NCI-H2107 (cell line): ENCODE data around the gene FGF3.

ENCODE experiments used
- DNase-seq: peaks from one replicate; lab custom pipeline; 2025; lab: John Stamatoyannopoulos, UW

FGF3 gene

DNA sequence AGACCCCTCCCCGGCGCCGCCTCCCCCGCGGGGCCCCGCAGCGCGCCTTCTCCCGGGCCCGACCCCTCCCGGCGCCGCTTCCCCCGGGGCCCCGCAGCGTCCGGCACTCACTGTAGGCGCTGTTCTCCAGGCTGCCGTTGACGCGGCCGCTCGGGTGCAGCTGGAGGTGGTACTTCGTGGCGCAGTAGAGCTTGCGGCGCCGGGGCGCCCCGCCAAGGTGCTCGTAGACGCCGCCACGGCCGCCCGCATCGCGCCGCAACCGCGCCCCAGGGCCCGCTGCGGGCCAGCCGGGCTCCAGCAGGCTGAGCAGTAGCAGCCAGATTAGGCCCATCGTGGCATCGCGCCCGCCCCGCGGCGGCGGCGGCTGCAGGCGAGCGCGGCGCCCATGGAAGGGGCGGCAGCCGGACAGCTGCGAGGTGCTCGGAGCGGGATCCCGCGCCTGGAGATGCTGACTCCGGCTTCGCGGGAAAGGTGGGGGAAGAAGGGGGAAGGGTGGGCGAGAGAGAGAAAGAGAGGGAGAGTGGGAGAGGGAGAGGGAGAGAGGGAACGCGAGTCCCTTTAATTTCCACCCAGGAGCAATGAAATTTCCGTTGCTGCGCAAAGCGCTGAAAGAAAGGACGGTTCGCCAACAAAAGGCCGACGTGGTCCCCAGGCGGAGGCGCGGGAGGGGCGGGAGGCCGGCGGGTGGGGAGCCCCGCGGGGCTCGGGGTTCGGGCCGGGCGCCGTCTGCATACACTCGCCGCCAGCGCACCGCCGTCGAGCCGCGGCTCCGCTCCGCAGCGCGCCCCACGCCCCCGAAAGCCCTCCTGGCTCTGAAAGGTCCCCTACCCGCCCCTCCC lies at the start of gene FGF3:
TSS of gene FGF3 (minus strand) at position 814 of the 839 bp plus-strand sequence. CDS start at position 331, 483 bp downstream.
- DNase-seq: no peak

DNA sequence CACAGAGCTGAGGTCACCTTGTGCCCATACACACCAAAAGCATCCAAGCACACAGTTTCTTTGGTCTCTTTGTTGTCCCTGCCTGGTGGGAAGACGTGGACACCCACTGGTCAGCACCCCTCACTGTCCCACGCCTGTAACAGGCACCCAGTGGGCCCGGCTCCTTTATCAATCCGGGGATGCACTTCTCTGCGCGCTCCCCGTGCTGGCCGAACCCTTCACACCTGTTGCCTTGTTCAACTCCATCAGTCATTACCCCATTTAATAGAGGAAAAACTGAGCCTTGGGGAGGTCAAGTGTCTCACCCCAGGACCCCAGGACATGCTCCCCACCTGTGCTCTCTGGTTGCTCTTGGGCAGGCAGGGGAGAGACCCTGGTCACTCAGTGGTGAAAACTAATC lies 49.7 kb upstream of the FGF3 start:
- no peak for DNase-seq

DNA sequence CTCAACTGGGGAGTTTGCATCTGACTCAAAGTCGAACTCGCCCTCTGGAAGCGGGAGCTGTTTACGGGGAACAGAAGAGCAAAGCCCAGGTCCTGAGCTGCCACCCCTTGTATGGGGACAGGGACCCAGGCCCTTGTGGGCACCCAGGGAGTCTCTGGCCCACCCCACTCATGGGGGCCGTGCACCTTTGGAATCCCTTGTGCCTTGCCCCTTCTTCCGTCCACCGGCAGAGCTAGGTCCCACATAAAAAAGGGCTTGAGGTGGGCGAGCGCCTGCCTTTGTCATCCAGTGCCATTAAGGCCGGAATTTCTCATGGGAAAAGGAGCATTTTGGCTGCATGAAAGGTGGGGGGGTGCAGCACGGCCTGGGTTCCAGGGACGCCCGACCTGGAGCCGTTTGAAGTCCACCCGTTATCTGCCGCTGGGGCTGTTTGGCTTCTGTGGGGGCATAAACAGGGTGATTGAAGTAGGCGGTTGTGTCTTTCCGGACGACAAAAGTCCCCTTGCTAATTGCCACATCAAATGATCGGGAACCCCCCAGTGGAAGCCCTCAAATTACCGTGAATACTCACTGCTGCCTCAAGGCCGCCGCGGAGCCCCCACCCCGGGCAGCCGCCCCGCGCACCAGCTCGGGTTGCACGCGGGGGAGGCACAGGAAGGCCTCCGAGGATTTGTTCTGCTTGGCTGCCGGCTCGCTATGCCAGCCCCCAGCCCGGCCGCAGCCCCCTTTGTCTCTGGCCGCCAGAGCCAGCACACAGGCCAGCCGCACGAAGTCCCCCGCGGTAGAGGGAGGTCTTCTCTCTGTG lies 49.0 kb upstream of the FGF3 start:
- DNase-seq: no peak

DNA sequence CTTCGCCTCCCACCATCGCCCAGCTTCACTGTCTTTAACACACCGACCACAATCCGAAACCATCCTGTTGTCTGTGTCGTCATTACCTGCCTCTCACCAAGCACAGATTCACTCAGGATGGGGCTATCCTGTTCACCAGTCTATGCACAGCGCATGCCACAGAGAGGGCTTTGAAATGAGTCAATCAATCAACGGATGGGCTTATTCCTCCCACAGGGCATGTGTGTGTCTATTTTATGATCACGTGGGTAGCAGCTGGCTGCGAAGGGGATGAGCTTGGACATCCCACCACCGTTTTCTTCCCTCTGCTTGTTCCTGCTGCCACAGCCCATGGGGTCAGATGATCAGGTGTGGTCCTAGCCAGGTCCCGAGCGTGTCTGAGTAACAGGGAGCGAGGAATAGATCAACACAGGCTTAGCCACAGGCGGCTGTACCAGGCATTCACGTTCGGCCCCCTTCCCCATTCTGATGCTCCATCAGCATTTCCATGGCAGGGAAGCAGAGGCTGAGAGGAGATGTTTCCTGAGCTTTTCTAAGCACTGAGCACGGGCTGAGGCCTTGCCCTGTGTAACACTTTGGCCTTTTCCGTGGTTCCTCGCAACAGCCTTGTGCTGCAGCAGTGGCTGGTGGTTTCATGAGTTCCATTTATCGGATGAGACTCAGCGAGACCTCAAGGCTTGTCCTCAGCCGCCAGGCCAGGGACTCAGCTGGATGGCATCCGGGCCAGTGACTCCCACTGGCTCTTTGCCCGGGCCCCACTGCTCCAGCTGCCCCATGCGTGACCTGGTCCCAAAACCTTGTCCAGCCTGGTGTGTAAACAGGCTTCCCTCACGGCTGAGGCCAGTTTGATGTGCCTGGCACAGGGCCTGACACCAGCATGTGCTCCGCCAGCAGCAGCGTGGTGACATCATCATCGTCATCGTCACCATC lies 48.1 kb upstream of the FGF3 start:
- no peak for DNase-seq

DNA sequence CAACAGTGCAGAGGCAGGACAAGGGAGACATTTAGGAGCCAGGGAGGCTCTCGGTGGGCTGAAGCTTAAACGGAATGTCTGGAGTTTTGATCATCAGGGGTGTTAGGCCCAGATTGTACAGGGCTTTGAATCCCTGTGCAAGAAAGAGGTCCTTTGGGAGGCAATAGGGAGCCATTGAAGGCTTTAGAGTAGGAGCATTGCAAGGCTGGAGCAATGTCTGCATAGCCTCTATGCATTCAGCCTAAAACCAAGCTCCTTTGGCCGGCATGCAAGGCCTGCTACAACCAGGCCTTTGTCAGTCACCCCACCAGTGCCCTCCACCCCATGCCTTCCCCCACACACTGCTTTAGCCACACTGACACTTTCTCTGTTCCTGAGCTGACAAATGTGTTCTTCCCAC lies 47.4 kb upstream of the FGF3 start:
- DNase-seq: no peak

DNA sequence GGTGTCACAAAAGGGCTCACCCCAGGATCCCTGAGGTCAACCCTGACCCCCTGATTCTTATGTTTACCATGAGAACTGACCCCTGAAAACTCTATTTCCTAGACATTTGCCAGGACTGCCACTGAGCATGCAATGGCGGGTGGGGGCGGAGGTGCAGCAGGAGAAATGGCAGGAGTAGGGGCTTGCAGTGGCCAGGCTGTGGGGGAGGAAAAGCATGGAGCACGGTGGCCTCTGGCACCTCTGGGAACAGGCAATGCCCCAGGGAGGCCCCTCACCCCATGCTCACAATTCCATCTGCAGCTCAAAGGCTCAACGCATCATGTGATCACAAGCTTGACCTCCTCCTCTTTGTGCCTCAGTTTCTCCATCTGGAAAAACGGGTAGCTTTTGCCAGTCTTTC lies 46.5 kb upstream of the FGF3 start:
- no peak for DNase-seq

DNA sequence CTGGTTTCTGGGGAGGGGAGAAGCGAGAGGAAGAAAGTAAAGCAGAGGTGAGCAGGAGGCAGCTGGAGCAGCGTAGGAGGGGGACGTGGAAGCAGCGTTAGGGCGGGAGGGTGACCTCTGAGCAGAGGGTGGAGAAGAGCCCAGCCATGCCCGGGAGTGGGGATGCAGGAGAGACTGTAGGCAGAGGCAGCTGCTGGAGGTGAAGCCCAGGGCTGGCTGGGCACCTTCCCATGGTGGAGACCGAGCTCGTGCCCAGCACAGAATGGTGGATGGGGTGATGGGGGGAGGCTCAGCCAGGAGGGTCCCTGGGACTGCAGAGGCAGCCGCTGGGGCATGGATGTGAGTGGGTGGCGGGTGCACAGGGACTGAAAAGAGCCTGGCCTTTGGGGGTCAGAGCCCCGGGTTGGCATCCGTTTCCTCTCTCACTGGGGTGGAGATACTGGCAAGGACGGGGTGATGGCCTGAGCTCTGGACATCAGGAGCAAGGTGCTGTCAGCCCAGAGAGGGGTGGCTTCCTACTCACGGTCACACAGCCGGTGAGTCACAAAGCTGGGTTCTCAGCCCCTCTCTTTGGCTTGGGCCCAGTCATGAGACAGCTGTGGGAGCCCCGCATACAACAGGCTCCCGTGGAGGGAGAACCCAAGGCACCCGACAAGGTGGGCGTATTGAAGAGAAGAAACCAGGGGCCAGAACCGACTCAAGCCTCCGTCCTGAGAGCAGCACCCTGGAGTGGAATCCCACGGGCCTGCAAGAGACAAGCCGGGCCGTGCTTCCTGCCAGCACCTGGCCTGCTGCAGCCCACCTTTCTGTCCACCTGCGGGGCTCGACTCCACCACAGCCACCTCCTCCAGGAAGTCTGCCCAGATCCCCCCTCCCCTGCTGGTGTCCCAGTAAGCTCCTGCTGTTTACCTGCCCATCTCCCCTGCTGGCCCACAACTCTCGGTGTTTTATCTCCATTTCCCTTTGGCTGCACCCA lies 45.8 kb upstream of the FGF3 start:
- DNase-seq: no peak

DNA sequence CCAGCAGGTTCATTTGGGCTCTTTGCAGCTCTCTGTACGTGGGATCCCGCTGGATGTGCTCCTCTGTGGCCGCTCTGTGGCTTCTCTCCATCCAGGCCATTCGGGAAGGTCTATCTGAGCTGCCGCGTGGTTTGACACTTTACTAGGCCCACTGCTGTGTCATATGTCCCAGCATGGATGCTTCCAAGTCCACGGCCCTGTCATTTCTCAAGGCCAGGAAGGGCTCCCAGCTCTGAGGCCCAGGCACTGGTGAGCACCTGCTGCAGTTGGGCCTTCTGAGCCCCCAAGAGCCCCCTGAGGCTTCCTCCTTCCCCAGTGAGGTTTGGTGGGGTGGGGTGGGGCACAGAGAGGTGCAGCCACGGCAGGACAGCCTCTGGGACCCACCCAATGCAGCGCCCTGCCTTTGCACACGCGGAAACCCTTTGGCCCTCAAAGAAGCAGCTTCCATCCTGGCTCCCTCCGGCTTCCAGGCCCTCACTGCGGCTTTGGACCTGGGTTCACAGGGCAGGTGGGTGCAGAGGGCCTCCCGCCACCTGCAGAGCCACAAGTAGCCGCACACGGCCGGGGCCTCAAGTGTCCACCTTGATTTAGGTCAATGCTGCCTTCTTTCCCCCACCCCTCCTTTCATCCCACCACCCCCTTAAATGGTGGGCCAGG lies 44.5 kb upstream of the FGF3 start:
- DNase-seq: no peak

DNA sequence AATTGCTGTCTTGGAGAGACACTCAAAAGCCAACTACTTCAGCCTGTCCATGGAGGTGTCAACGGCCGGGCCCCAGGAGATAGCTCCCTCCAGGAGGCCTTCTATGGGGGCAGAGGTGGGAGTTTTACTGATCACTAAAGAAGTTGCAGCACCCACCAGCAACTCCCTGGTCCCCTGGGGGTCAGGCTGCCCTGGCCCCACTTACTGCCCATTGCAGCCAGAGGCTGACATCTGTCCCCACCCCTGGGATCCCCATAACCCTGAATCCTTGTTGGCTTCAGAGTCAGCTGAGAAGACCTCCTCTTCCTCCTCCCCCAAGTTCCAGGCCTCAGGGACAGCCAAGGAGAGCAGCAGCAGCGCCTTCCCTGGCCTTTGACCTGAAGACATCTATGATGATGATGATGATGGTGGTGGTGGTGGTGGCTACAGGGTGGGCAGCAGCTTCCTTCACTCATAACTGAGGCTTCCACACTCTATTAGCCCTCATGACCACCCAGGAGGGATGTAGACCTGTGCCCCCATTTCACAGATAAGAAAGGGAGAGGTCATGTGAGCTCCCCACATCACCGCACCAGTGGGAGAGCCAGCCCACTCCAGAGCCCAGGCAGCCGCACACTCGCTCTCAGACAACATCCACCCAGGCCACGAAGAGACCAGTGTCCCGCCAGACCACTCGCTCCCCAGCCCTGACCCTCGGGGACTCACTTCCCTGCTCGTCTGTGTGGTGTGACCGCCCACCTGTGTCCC lies 43.8 kb upstream of the FGF3 start:
- DNase-seq: no peak

DNA sequence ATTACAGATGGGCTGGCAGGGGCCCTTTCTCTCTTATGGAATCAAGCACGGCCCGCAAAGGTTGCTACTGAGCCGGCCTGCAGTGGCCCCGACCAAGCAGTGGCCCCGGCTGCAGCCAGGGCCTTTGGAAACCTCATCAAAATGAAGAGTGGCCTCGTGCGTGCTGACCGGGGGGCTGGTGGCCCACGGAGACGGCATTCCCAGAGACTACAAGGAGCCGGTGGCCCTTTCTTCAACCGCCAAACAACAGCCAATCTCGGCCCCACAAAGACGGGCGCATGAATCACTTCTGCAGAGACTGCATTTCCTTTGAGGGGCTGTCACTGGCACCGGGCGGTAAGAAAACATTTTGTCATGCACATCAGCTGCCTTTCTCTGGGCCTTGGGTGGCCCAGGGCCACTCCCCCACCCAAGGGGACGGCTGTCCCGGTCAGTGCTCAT lies 43.1 kb upstream of the FGF3 start:
- no peak for DNase-seq

DNA sequence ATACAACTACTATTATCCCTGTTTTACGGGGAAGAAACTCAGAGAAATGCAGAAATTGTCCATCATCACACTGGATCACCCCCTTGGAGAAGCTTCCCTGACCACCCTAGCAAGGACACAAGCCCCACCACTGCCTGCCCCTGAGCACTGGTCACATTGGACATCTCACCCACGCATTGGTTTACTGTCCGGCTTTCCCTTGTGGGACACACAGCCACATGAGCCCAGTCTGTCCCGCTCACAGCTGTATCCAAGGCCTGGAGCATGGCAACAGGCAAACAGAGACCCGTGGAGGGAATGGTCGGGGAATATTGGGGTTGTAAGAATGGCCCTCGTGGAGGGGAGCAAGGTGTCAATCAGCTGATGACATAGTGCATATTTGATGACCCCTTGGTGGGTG lies 42.7 kb upstream of the FGF3 start:
- DNase-seq: no peak

DNA sequence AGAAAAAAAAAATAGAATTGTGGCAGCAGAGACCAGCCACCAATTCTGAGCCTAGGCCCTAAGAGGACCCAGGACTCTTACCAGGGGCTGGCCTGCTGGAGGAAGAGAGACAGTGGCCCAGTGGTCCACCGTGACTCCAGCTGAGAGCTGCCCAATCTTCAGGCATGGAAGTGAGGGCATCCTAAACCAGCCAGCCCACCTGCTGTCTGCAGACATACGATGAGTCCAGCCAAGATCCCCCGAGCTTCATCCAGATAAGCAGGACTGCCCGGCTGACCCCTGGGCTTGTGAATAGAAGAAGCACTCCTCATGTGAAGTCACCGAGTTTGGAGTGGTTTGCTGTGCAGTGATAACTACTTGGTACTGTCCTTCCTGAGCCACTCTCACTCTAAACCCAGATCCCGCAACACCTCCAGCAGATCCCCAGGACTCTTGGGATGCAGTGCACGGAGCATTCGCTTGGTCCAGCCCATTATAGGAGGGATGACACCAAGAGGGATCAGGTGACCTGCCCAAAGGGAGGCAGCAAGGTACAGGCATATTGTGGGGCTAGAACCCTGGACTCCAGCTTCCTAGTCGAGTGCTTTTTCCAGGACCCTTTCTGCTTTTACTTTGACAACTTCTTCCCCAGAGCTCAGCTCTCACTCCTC lies 41.7 kb upstream of the FGF3 start:
- DNase-seq: no peak

DNA sequence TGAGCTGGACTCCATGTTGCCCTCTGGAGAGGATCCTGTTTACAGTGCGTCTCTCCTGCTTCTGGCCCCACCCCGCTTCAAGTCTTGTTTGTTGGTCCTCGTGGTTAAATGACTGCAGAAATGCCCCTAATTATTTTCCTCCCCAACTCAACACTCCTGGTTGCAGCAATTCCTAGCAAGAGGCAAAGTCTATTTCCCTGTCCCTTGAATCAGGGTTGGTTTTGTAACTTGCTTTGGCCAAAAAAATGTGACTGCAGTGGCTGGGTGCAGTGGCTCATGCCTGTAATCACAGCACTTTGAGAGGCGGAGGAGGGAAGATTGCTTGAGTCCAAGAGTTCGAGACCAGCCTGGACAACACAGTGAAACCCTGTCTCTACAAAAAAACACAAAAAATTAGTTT lies 41.0 kb upstream of the FGF3 start:
- DNase-seq: no peak

DNA sequence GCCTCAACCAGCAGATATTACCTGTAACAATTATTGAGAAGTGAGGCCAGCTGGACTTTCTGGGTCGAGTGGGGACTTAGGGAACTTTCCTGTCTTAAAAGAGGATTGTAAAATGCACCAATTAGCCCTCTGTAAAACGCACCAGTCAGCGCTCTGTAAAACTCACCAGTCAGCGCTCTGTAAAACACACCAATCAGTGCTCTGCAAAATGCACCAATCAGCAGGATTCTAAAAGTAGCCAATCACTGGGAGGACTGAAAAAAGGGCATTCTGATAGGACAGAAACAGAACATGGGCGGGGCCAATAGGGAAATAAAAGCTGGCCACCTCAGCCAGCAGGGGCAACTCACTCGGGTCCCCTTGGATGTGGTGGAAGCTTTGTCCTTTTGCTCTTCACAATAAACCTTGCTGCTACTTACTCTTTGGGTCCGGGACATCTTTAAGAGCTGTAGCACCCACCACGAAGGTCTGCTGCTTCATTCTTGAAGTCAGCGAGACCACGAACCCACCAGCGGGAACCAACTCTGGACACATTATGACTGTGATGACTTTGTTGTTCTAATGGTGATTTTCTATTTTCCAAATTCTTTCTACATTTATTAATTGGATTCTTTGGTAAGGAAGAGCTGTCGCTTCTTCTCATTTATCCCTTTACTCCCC lies 40.2 kb upstream of the FGF3 start:
- DNase-seq: no peak

DNA sequence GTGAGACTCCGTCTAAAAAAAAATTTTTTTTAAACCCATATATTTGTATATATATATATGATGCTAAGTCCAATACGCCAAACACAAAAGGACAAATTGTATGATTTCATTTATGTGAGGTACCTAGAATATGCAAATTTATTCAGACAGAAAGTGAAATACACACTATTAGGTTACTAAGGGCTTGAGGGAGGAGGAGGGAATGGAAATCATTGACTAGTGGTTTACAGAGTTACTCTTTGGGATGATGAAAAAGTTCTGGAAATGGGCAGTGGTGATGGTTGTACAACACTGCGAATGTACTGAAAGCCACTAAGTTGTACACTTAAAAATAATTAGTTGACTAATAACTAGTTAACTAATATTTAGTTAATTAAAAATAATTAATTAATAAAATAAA lies 36.2 kb upstream of the FGF3 start:
- no peak for DNase-seq

DNA sequence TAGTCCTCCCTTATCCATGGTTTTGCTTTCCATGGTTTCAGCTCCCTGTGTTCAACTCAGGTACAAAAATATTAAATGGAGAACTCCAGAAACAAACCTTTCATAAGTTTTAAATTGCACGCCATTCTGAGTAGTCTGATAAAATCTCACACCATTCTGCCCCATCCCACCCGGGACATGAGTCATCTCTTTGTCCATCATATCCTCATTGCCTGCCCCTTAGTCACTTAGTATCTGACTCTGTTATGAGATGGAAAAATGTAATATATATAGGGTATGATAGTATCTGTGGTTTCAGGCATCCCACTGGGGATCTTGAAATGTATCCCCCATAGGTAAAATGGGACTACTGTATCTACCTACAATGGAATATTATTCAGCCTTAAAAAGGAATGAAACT lies 35.5 kb upstream of the FGF3 start:
- DNase-seq: no peak

DNA sequence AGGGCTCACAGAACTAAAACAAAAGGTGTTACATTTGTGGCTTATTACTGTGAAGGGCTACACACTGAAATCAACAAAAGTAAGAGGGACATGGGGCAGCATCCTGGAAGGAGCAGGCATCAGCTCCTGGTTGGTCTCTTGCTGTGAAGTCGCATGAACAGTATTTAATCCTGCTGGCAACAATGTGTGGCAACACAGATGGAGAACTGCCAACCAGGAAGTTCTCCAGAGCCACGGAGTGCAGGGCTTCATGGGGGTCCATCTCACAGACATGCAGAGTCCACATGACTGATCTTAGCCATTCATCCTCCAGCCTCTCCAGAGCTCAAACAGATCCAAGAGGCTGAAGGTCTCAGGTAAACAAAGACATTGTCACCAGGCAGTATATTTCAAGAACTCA lies 32.8 kb upstream of the FGF3 start:
- no peak for DNase-seq

DNA sequence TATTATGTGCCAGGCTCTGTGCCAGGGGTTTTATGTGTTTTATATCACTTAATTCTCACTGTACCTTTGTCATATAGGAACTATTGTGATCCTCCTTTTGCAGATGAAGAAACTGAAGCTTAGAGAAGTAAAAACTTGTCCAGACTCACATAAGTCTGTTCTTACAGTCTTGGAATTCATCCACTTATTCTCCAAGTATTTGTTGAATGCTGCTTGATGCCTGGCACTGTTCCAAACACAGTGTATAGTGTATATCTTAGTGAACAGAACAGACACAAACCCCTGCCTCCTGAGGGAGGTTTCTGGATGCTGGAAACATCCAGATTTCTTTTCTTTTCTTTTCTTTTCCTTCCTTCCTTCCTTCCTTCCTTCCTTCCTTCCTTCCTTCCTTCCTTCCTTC lies 29.0 kb upstream of the FGF3 start:
- no peak for DNase-seq

DNA sequence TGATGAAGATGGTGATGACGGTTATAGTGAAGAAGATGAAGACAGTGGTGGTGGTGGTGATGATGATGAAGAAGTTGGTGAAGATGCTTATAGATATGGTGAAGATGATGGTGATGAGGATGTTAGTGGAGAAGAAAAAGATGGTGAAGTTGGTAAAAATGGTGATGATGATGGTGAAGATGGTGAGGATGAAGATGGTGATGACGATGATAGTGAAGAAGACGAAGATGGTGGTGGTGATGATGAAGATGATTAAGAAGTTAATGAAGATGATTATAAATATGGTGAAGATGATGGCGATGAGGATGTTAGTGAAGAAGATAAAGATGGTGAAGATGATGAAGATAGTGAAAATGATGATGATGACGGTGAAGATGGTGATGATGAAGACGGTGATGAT lies 25.2 kb upstream of the FGF3 start:
- DNase-seq: no peak
